Measurements from ENCODE around the gene DHH. TPM values are rescaled to one million over a fixed set of nuclear protein-coding genes. Genes with fewer than 3 reads are reported as not detected.

The DHH gene
- total RNA-seq, 1 donor from 2014 or later = 0.07 TPM

Other genes with a start within 250 kb of the DHH start
- 122 and 126 TPM in 2 replicates for gene DDX23, start 242.6 kb downstream of the DHH start, total RNA-seq
- gene RND1, start 228.9 kb downstream of the DHH start, total RNA-seq = 4.4 and 5.7 TPM in 2 replicates
- 68.6 and 75.3 TPM in 2 replicates for gene FKBP11, start 169.3 kb downstream of the DHH start, total RNA-seq
- 109 and 112 TPM in 2 replicates for gene ARF3, start 137.3 kb downstream of the DHH start, total RNA-seq
- 0.19 and 0.21 TPM in 2 replicates for gene WNT10B, start 123.1 kb downstream of the DHH start, total RNA-seq
- not detected in 2 replicates for gene WNT1, start 116.5 kb downstream of the DHH start, total RNA-seq
- gene DDN, start 95.4 kb downstream of the DHH start, total RNA-seq = 1.4 and 1.5 TPM in 2 replicates
- gene PRKAG1, start 76.0 kb downstream of the DHH start, total RNA-seq = 75.3 and 89.8 TPM in 2 replicates
- gene KMT2D, start 34.0 kb downstream of the DHH start, total RNA-seq = 101 TPM in 2 replicates
- 10.9 and 11.8 TPM in 2 replicates for gene RHEBL1, start 24.8 kb downstream of the DHH start, total RNA-seq
- gene LMBR1L, start 16.0 kb upstream of the DHH start, total RNA-seq = 39.9 and 43.7 TPM in 2 replicates
- gene TUBA1B, start 36.6 kb upstream of the DHH start, total RNA-seq = 1,679 and 1,696 TPM in 2 replicates
- 45.9 and 46.8 TPM in 2 replicates for gene TUBA1A, start 94.3 kb upstream of the DHH start, total RNA-seq
- gene TUBA1C, start 170.3 kb upstream of the DHH start, total RNA-seq = 286 and 305 TPM in 2 replicates
- 0.23 TPM in 1 of 2 replicates, not detected in the other for gene PRPH, start 200.3 kb upstream of the DHH start, total RNA-seq
- 49.9 and 51.6 TPM in 2 replicates for gene TROAP, start 228.5 kb upstream of the DHH start, total RNA-seq
- gene C1QL4, start 242.4 kb upstream of the DHH start, total RNA-seq = not detected in 2 replicates

All from activated CD4-positive, alpha-beta T cell treated with anti-CD3 and anti-CD28 coated beads, Interleukin-2, amount 10 ng/mL, durations not matched to agents 24 days and 14 days (primary cell).